HG02759 (cell line): ENCODE measurements around the gene GALNT15.

Experiments used
- ATAC-seq: cut with Tn5 transposase; IDR thresholded peaks from one replicate; pipeline ENCODE4 v1.9.1; 2021; ENCODE audit warnings: mild to moderate bottlenecking, moderate library complexity; ENCODE audit not compliant: unreplicated experiment

Gene GALNT15

GRCh38 chr3:16174389-16174788 is at the start of gene GALNT15:
Gene GALNT15 (plus strand): TSS chr3:16174680. CDS start chr3:16175152, 472 bp downstream.
- ATAC-seq, result no peak

GRCh38 chr3:16126634-16127033 is 47.8 kb upstream of the GALNT15 start:
- no peak for ATAC-seq

- no peak for ATAC-seq
Observed at GRCh38 chr3:16127249-16127648, 47.2 kb upstream of the GALNT15 start.

GRCh38 chr3:16130066-16130465 is 44.4 kb upstream of the GALNT15 start:
- no peak for ATAC-seq

- no peak for ATAC-seq
Observed at GRCh38 chr3:16132190-16132589, 42.3 kb upstream of the GALNT15 start.

GRCh38 chr3:16132928-16133327 is 41.6 kb upstream of the GALNT15 start:
- ATAC-seq, result no peak

GRCh38 chr3:16134173-16134928 is 40.1 kb upstream of the GALNT15 start:
- no peak for ATAC-seq

- no peak for ATAC-seq
Observed at GRCh38 chr3:16136055-16136454, 38.4 kb upstream of the GALNT15 start.

GRCh38 chr3:16137044-16137443 is 37.4 kb upstream of the GALNT15 start:
- ATAC-seq, result no peak

- no peak for ATAC-seq
Observed at GRCh38 chr3:16137977-16138376, 36.5 kb upstream of the GALNT15 start.

GRCh38 chr3:16140116-16140893 is 34.2 kb upstream of the GALNT15 start:
- ATAC-seq, result no peak

- no peak for ATAC-seq
Observed at GRCh38 chr3:16140894-16141285, 33.6 kb upstream of the GALNT15 start.

GRCh38 chr3:16142350-16143025 is 32.0 kb upstream of the GALNT15 start:
- ATAC-seq, result no peak

GRCh38 chr3:16143861-16144447 is 30.5 kb upstream of the GALNT15 start:
- ATAC-seq, result no peak

- no peak for ATAC-seq
Observed at GRCh38 chr3:16145176-16145575, 29.3 kb upstream of the GALNT15 start.

- peak; percentile 73 for ATAC-seq
Observed at GRCh38 chr3:16146015-16146730, 28.3 kb upstream of the GALNT15 start.

GRCh38 chr3:16147220-16147994 is 27.1 kb upstream of the GALNT15 start:
- peak; percentile 42 for ATAC-seq

GRCh38 chr3:16148213-16148612 is 26.3 kb upstream of the GALNT15 start:
- ATAC-seq, result no peak

GRCh38 chr3:16148783-16149182 is 25.7 kb upstream of the GALNT15 start:
- no peak for ATAC-seq

- no peak for ATAC-seq
Observed at GRCh38 chr3:16150285-16150684, 24.2 kb upstream of the GALNT15 start.
